ENCODE results near the gene MTHFD1.
"Not testable (repeated sequence)": the region's sequence is repeated elsewhere in the genome, so short reads cannot be mapped to it uniquely, and the experiment has no call there.

MTHFD1 gene

DNA sequence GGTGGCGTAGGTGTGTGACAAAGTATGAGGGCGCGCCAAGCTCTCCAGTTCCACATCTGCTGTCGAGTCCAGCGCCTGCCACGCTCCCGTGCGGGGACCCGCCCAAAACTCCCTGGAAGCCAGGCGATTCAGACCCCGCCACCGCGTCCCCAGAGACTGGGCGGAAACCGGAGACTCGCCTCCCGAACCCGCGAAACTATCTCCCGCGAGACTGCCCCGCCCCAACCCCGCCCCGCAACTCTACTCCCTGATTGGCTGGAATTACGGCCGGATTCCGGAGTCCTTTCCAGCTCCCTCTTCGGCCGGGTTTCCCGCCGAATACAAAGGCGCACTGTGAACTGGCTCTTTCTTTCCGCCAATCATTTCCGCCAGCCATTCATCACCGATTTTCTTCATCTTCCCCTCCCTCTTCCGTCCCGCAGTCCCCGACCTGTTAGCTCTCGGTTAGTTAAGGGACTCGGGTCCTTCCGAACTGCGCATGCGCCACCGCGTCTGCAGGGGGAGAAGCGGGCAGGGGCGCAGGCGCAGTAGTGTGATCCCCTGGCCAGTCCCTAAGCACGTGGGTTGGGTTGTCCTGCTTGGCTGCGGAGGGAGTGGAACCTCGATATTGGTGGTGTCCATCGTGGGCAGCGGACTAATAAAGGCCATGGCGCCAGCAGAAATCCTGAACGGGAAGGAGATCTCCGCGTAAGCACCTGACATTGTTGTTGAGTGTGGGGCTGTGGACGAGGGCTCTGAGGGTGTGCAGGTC is at the start of gene MTHFD1:
Gene MTHFD1 (plus strand): TSS at position 572 of the 751 bp plus-strand sequence. CDS start 75 bp downstream, at position 647.
- DNase-seq, result peak; percentile 99

DNA sequence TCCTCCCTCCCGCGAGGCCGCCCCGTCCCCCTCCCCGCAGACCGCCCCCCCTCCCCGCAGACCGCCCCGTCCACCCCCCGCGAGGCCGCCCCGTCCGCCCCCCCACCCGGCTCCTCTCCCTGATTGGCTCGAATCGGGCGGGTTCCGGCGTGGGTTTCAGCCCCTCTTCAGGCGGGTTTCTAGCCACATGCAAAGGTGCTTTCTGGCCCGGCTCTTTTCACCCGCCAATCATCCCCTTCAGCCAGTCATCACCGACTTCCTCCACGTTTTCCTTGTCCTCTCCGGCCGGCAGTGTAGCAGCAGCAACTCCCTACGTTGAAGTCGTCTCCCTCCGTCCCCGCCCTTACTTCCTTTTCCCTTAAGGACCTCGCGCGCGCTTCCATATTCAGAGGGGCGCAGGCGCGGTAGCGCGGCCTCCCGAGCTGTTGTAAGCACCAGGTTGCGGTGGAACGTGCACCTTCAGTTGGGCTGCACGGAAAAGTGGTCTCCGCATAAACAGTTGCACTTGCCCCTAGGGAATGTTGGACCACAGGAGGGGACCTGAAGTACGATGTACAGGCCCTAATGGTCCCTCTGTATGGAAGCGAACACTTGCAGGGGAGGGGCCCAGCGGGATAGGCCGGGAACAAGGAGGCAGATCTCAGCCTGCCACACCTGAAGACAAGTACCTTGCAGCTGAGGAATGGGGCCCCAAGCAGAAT is 49.4 kb upstream of the MTHFD1 start:
- DNase-seq, result peak; percentile 96

DNA sequence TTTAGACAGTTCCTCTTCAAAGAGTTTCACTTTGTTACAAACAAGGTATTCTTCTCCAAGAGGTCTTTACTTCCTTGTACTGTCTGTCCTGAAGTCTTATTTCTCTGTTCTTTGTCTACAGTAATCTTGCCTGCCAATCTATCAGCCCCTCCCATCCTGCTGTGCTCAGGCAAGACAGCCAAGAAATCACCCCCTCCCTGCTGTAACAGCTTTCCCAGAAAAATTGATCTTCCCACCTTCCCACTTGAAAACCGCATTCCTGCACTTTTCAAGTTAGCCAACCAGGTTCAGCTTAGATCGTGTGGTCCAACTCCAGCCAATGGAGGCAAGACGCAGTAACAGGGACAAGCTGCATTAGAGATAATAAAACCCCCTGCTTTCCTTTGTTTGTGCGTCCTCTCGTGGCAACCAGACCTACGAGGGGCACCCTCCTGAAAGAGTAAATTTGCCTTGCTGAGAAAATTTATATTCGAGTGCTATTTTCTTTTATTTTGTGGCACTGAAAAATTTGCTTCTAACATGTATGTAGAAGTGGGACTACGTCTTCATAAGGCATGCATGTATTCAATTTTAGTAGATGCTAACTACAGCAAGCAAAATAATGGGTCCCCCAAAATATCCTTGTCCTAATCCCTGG is 47.5 kb upstream of the MTHFD1 start:
- no peak for DNase-seq

DNA sequence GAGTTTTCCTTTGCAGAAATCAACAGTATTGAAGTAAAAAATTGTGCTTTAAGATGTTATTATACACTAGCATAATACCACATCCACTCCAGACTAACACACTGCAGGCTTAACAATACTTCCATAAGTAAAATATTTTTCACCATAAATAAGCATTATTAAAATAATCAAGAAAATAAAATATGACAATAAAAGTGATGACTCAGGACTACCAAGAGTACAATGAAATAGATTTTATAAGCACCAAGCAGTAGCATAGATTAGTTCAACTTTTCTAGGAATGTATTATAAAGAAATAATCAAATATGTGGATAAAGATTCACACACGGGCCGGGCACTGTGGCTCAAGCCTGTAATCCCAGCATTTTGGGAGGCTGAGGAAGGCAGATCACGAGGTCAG is 40.4 kb upstream of the MTHFD1 start:
- no peak for DNase-seq

DNA sequence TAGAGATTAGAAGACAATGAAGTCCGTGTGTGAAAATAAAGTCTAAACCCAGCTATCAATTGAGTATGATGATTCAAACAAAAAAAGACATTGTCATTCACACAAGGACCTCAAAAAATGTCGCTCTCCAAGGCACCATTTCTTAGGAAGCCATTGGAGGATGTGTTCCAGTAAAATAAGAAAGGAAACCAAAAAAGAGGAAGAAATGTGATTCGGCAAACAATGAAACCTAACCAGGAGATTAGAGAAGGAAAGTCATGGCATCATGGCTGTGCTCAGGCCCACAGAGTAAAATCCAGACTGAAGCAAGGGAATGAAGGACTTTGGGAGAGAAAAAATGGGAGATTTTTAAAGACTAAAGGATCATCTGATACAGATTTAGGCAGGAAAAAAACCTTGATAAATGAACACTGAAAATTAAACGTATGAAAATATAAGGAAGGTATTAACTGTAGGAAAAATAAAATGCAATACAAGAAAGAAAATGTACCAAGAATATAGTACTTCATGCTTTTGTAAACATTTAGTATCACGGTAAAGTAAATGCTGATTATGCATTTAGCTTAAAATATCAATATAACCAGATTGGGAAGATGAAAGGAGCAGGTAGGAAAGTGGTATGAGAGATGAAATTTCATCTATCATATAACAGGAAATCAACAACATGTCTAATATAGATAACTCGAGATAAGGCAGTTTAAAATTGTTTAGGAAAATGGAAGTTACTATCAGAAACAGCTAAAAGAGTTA is 38.2 kb upstream of the MTHFD1 start:
- DNase-seq, result no peak

DNA sequence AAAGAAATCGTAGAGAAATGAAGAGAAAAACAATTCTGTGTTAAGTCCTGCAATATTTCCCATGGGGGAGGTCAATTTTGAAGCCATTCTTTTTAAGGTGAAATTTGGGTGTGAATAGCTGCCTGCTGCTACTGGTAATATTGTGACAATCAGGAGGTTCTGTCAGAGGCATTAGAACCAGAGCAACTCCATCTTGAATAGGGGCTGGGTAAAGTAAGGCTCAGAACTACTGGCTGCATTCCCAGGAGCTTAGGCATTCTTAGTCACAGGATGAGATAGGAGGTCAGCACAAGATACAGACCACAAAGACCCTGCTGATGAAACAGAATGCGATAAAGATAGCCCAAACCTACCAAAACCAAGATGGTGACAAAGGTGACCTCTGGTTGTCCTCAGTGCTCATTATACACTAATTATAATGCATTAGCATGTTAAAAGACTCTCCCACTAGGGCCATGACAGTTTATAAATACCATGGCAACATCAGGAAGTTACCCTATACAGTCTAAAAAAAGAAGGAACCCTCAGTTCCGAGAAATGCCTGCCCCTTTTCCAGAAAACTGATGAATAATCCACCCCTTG is 24.8 kb upstream of the MTHFD1 start:
- no peak for DNase-seq

DNA sequence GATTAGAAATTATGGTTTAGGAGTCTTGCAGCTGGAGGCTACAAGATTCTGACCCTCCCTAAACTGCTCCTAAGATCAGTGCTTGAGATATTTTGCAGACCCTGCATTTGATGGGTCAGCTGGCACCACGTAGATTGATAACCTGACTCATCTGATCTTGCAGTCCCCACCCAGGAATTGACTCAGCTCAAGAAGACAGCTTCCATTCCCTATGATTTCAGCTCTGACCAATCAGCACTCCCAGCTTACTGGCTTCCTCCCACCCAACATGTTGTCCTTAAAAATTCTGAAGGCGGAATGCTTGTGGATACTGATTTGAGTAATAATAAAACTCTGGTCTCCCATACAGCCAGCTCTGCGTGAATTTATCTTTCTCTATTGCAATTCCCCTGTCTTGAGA is 23.2 kb upstream of the MTHFD1 start:
- no peak for DNase-seq

DNA sequence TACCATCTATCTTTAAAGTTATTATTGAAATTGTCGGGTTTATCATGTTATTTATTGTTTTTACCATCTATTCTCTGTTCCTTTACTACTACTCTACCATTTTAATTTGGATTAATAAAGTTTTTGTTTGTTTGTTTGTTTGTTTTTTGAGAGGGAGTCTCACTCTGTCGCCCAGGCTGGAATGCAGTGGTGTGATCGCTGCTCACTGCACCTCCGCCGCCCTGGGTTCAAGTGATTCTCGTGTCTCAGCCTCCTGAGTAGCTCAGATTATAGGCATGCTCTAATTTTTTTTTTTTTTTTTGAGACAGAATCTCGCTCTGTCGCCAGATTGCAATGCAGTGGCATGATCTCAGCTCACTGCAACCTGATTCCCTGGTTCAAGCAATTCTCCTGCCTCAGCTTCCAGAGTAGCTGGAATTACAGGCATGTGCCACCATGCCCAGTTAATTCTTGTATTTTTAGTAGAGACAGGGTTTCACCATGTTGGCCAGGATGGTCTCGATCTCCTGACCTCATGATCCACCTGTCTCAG is 22.7 kb upstream of the MTHFD1 start:
- DNase-seq, result not testable (repeated sequence)

DNA sequence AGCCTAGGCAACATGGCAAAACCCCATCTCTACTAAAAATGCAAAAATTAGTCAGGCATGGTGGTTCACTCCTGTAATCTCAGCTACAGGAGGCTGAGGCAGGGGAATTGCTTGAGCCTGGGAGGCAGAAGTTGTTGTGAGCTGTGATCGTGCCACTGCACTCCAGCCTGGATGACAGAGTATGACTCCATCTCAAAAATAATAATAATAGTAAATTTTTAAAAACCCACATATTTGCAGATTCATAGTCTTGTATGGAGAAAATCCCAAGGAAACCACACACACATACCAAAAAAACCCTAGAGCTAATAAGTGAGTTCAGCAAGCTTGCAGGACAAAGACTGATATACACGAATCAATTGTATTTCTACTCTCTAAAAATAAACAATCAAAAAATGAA is 19.0 kb upstream of the MTHFD1 start:
- DNase-seq, result no peak

DNA sequence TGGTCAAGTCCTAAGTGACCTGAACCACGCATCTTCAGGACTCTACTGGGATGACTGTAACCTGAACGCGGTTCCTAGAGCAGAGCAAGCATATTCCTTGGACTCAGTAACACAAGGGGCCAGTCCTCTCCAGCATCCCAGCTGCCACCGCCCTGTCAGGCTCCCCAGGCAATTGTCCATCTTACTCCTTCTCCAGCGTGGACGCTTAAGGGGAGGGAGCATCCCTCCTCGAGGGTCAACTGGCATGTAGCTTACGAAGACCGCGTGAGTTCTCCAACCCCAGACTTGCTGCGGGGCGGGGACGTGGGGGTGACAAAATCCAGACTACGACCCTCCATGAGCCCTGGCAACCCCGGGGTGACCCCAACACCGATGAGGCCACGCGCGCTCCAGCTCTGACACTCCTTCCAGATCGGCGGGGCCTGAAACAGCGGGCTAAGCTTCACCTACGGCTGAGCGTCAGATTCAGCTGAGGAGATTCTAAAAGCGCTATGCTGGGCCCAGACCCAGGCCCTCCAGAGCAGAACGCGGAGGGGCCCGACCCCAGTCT is 846 bp upstream of the MTHFD1 start:
- no peak for DNase-seq

DNA sequence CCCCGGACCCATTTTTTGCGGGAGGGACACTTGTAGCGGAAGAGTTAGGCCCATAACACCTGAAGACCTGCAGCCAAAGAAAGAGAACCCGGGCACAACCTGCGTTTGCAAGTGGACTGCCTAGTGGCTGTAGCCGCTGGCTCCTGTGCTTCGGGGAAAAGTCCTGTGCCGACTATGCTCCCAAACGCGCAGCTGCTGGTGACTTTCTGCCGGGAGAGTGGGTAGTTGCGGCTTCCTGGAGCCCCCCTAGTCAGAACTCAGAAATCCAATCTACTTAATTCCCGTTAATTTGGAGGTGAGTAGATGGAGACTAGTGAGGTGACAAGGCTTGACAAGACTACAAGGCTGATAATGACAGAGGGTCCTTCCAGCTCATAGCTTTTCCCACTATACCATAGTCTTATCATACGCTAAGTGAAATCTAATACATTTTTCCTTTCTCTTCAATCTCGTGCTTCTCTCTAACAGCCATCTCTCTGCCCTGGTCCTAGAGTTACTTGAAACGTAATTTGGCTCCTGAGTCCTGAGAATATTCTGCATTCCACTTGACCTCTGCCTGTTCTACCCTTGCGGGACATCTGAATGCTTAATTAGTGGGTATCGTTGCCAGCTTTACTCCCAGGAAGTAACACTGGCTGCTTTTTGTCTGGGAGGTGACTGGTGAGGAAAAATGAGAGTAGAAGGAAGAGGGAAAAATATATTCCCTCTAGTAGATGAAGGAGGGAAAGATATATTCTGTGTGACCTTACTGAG is 556 bp downstream of the MTHFD1 start:
- DNase-seq, result no peak

DNA sequence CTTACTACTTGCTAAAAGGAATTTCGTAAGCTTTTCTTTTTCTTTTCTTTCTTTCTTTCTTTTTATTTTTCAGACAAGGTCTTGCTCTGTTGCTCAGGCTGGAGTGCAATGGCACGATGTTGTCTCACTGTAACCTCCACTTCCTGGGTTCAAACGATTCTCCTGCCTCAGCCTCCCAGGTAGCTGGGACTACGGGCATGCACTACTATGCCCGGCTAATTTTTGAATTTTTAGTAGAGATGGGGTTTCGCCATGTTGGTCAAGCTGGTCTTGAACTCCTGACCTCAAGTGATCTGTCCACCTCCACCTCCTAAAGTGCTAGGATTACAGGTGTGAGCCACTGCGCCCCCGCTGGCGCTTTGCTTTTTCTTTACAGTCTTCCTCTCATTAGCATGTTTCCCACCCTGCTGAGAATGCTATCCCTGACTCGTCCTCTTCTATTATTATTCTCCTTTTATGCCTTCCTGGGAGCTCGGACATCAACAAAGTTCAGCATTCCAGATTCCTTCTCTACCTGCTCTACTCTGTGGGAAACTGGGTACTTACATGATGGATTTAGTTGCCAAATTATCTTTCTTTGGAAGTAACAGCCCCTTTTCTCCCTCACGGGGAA is 3.1 kb downstream of the MTHFD1 start:
- DNase-seq, result no peak

DNA sequence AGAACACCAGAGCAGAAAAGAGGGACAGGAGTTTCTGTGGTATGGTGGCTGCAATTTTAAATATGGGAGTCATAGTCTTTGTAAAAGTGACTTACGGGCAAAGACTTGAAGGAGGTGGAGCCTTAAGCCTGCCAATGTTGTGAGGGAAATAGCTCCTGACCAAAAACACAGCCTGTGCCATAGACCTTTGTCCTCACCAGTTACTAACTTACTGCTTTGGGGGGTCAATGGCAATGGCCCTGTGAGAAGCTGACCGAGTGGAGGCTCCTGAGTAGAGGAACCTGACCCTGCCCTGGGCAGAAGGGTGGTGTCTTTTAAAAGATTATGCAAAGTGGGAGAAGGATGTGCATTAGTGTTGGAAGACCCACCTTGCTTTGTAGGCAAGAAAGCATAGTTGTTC is 3.8 kb downstream of the MTHFD1 start:
- no peak for DNase-seq

DNA sequence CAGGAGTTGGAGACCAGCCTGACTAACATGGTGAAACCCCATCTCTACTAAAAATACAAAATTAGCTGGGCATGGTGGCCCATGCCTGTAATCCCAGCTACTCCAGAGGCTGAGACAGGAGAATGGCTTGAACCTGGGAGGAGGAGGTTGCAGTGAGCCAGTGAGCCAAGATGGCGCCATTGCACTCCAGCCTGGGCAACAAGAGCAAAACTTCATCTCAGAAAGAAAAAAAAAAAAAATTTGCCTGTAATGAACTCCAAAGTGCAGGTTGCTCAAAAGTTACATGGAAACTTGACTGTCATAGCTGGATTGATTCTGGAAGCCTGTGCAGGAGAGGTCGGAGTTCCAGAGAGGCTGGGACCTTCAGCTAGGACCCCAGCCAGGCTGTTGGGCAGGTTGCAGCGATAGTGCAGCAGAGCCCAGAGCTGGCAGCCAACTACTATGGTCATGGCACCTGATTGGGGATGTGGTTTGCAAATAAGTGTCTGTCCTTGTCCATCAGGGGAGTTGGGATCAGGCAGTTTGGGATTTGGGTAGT is 5.1 kb downstream of the MTHFD1 start:
- not testable (repeated sequence) for DNase-seq

DNA sequence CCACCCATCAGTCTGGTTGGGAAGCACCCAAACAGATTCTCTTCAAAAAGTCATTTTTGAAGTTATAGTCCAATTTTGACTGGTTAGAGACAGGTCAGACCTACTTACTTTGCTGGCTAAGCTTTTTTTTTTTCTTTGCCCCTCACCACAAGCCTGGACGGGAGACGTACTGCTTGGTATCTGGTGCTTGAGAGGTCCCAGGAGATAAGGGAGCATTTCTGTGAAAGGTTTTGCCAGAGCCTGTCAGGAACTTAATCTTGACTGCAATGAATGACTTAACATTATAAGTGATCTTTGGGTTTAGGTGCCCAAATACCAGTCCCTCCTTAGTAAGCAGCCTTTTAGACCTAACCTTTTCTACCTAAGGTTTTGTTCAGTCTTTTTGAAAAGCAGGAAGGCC is 6.3 kb downstream of the MTHFD1 start:
- DNase-seq, result no peak

DNA sequence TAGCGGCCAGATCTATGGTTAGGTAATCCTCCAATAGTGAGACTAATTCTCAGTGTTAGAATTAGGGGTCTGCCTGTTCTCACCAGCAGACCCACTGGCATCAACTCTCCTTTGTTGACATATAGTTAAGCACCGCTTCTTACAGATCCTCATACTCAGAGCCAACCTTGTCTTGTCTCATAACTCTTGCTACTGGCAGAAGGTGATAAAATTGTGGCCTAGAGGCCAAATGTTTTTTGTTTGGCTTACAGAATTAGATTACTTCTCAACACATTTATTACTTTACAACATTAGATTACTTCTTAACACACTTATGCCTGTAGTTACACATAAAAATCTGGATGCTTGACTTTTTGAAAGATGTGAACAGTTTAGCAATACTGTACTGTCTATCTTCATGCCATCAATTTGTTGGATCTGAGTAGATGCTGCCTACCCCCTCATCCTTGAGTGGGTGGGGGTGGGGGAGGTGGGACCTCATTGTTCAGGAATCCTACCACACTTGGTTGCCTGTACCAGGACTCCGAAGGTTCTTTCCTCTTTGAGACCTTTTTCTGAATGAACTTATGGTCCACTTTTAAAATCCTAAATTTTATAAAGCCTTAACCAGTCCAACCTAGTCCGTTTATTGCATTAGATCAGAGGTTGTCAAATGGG is 7.0 kb downstream of the MTHFD1 start:
- no peak for DNase-seq

DNA sequence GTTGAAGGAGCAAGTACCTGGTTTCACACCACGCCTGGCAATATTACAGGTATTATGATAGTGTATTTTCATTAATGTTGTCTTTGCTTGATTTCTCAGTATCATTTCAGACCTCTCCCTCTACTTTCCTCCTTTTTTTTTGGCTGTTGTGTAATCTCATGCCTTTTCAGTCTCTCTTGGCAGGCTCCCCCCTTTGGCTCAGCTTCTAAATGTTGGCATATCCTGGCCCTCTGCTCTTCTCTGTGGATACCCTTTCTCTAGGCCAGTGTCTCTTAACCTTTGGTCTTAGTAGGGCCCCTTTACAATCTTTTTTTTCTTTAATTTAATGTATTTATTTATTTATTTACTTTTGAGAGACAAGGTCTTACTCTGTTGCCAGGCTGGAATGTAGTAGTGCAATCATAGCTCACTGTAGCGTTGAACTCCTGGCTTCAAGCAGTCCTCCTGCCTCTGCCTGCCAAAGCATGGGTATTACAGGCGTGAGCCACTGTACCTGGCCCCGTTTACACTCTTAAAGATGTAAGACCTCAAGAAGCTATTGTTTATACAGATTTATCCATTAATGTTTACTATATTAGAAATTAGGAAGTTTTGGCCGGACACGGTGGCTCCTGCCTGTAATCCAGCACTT is 12.8 kb downstream of the MTHFD1 start:
- no peak for DNase-seq

DNA sequence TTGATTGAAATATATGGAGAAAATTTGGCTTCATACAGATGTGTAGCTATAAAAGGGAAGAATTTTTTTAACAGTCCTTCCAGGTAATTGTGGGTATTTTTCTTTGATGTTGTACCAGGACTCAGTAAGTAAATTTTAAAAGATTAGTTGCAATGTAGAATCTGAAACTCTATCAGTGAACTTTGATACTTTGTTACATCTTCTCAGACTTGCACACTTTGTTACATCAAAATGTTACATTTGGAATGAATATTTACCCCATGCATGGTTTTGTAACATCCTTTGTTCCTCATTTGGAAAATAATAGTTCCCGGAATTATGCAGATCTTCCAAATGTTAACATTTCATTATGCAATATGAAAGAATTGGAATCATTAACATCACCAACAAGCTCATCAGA is 13.8 kb downstream of the MTHFD1 start:
- DNase-seq, result no peak

DNA sequence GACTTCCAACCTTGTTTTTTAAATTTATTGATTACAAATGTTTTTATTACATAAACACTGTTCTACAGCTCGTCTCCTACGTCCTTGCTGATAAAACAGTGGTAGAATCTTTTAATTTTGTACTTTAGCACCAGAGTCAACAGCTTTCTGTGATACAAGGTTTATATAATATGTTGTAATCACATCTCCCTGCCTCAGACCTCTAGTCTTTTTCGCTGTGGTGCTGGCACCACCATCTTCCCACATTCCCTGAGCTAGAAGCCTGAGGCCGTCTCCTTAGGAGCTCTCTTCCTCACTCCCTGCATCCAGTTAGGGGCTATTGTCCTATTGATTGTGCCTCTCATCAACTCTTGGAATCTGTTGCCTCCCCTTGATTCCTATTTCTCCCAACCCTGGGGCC is 17.1 kb downstream of the MTHFD1 start:
- DNase-seq, result no peak

DNA sequence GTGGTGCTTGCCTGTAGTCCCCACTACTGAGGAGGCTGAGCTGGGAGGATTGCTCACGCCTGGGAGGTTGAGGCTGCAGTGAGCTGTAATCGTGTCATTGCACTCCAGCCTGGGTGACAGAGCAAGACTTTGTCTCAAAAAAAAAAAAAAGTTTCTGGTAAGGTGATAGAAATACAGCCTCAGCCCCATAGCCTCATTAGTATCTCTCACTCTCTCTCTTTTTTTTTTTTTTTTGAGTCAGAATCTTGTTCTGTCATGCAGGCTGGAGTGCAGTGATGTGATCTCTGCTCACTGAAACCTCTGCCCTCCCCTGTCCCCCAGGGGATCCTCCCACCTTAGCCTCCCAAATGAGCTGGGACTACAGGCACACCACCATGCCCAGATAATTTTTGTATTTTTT is 19.2 kb downstream of the MTHFD1 start:
- DNase-seq, result no peak
